ENCODE results near the gene KIT.

KIT gene

GRCh38 chr4:54764476-54764875 lies 106.7 kb downstream of the KIT start:
- TF ChIP-seq CTCF (IDR thresholded peaks at IDR 0.05; ENCODE audit: insufficient read depth, low read length, poor library complexity, severe bottlenecking): no peak
- Histone ChIP-seq H3K4me3 (replicated peaks; ENCODE audit: low read depth, low read length) (no peak overlapping the region), H3K36me3 (ENCODE audit: control insufficient read depth, insufficient read depth, low read length) (no peaks in the 10 kb centered on the region), H3K27me3 (replicated peaks; ENCODE audit: control insufficient read depth, insufficient read depth, low read length) (no peaks in the 10 kb centered on the region)
- DNase-seq (ENCODE audit: extremely low read depth, insufficient read length): no peak

GRCh38 chr4:54767376-54767775 lies 109.6 kb downstream of the KIT start:
- Histone ChIP-seq H3K27me3 (replicated peaks; ENCODE audit: control insufficient read depth, insufficient read depth, low read length) (no peaks in the 10 kb centered on the region), H3K36me3 (ENCODE audit: control insufficient read depth, insufficient read depth, low read length) (no peaks in the 10 kb centered on the region), H3K4me3 (replicated peaks; ENCODE audit: low read depth, low read length) (no peak overlapping the region)
- DNase-seq (ENCODE audit: extremely low read depth, insufficient read length): no peak
- no peak for TF ChIP-seq CTCF (IDR thresholded peaks at IDR 0.05; ENCODE audit: insufficient read depth, low read length, poor library complexity, severe bottlenecking)

GRCh38 chr4:54773022-54773421 lies 115.3 kb downstream of the KIT start:
- no peaks in the 10 kb centered on the region for H3K36me3 ChIP-seq (ENCODE audit: control insufficient read depth, insufficient read depth, low read length)
- H3K27me3 ChIP-seq (replicated peaks; ENCODE audit: control insufficient read depth, insufficient read depth, low read length): no peaks in the 10 kb centered on the region
- no peak for DNase-seq (ENCODE audit: extremely low read depth, insufficient read length)
- H3K4me3 ChIP-seq (replicated peaks; ENCODE audit: low read depth, low read length): no peak overlapping the region
- no peak for TF ChIP-seq CTCF (IDR thresholded peaks at IDR 0.05; ENCODE audit: insufficient read depth, low read length, poor library complexity, severe bottlenecking)

GRCh38 chr4:54779036-54779435 lies 121.3 kb downstream of the KIT start:
- no peaks in the 10 kb centered on the region for H3K27me3 ChIP-seq (replicated peaks; ENCODE audit: control insufficient read depth, insufficient read depth, low read length)
- no peak for DNase-seq (ENCODE audit: extremely low read depth, insufficient read length)
- no peak overlapping the region for H3K4me3 ChIP-seq (replicated peaks; ENCODE audit: low read depth, low read length)
- no peaks in the 10 kb centered on the region for H3K36me3 ChIP-seq (ENCODE audit: control insufficient read depth, insufficient read depth, low read length)
- no peak for TF ChIP-seq CTCF (IDR thresholded peaks at IDR 0.05; ENCODE audit: insufficient read depth, low read length, poor library complexity, severe bottlenecking)

GRCh38 chr4:54779476-54780148 lies 121.9 kb downstream of the KIT start:
- Histone ChIP-seq H3K27me3 (replicated peaks; ENCODE audit: control insufficient read depth, insufficient read depth, low read length) (no peaks in the 10 kb centered on the region), H3K36me3 (ENCODE audit: control insufficient read depth, insufficient read depth, low read length) (no peaks in the 10 kb centered on the region), H3K4me3 (replicated peaks; ENCODE audit: low read depth, low read length) (no peak overlapping the region)
- TF ChIP-seq CTCF (IDR thresholded peaks at IDR 0.05; ENCODE audit: insufficient read depth, low read length, poor library complexity, severe bottlenecking): no peak
- no peak for DNase-seq (ENCODE audit: extremely low read depth, insufficient read length)

- no peak for TF ChIP-seq CTCF (IDR thresholded peaks at IDR 0.05; ENCODE audit: insufficient read depth, low read length, poor library complexity, severe bottlenecking)
- Histone ChIP-seq H3K27me3 (replicated peaks; ENCODE audit: control insufficient read depth, insufficient read depth, low read length) (no peaks in the 10 kb centered on the region), H3K36me3 (ENCODE audit: control insufficient read depth, insufficient read depth, low read length) (no peaks in the 10 kb centered on the region), H3K4me3 (replicated peaks; ENCODE audit: low read depth, low read length) (no peak overlapping the region)
- DNase-seq (ENCODE audit: extremely low read depth, insufficient read length): no peak
Measured at GRCh38 chr4:54780149-54780495, 122.4 kb downstream of the KIT start.
